Measurements from ENCODE around the gene GRK1. TPM values are rescaled to one million over a fixed set of nuclear protein-coding genes. Genes with fewer than 3 reads are reported as not detected.

The GRK1 gene
- total RNA-seq, 1 experiment from 2014 or later = not detected

- H3K36me3 Mint-ChIP-seq (ENCODE audit: insufficient read depth, unreplicated experiment) = peaks cover 6% of the 10 kb centered on the region
- no TSS peak for BruUV-seq (replicated peaks)
- peaks cover 9% of the 10 kb centered on the region for H3K9me3 Mint-ChIP-seq (ENCODE audit: unreplicated experiment)
- no peak for TF ChIP-seq CTCF (IDR thresholded peaks at IDR 0.05; ENCODE audit: unreplicated experiment)
- CTCF ChIA-PET = interaction anchor here (0.6 to 1.8 kb wide), 2 partner anchors 52 to 216 kb away, joined by 3 to 8 read pairs; no protein-coding TSS in a partner anchor
- H3K27me3 Mint-ChIP-seq (ENCODE audit: insufficient read depth, unreplicated experiment) = no peaks in the 10 kb centered on the region
- DNase-seq (ENCODE audit: unreplicated experiment) = no peak
- no peaks in the 10 kb centered on the region for H3K4me1 Mint-ChIP-seq (ENCODE audit: insufficient read depth, unreplicated experiment)
- H3K4me3 Mint-ChIP-seq (ENCODE audit: unreplicated experiment) = no peak overlapping the region
- POLR2A ChIA-PET = no interaction called here
- intact Hi-C loops (cut with micrococcal nuclease) = no loop called here
- H3K27ac Mint-ChIP-seq (ENCODE audit: low read depth, unreplicated experiment) = no peak overlapping the region
Measured at GRCh38 chr13:113672002-113672651, 5.1 kb downstream of the GRK1 start.

GRCh38 chr13:113722921-113723320 is 55.9 kb downstream of the GRK1 start:
- no TSS peak for BruUV-seq (replicated peaks)
- Mint-ChIP-seq H3K27ac (ENCODE audit: low read depth, unreplicated experiment) (no peak overlapping the region), H3K9me3 (ENCODE audit: unreplicated experiment) (no peaks in the 10 kb centered on the region), H3K4me3 (ENCODE audit: unreplicated experiment) (no peak overlapping the region), H3K27me3 (ENCODE audit: insufficient read depth, unreplicated experiment) (no peaks in the 10 kb centered on the region), H3K36me3 (ENCODE audit: insufficient read depth, unreplicated experiment) (no peaks in the 10 kb centered on the region), H3K4me1 (ENCODE audit: insufficient read depth, unreplicated experiment) (no peaks in the 10 kb centered on the region)
- no peak for DNase-seq (ENCODE audit: unreplicated experiment)
- no peak for TF ChIP-seq CTCF (IDR thresholded peaks at IDR 0.05; ENCODE audit: unreplicated experiment)
- ChIA-PET POLR2A (no interaction called here), CTCF (no interaction called here)
- intact Hi-C loops (cut with micrococcal nuclease) = no loop called here

- no peak for DNase-seq (ENCODE audit: unreplicated experiment)
- peaks cover 2% of the 10 kb centered on the region for H3K4me1 Mint-ChIP-seq (ENCODE audit: insufficient read depth, unreplicated experiment)
- BruUV-seq (replicated peaks) = no TSS peak
- intact Hi-C loops (cut with micrococcal nuclease) = no loop called here
- peaks cover 5% of the 10 kb centered on the region for H3K27me3 Mint-ChIP-seq (ENCODE audit: insufficient read depth, unreplicated experiment)
- ChIA-PET POLR2A (interaction anchor here (0.7 kb wide), 1 partner anchor 60 kb away, joined by 3 read pairs; no protein-coding TSS in a partner anchor), CTCF (no interaction called here)
- H3K9me3 Mint-ChIP-seq (ENCODE audit: unreplicated experiment) = no peaks in the 10 kb centered on the region
- no peak overlapping the region for H3K4me3 Mint-ChIP-seq (ENCODE audit: unreplicated experiment)
- H3K27ac Mint-ChIP-seq (ENCODE audit: low read depth, unreplicated experiment) = no peak overlapping the region
- no peak for TF ChIP-seq CTCF (IDR thresholded peaks at IDR 0.05; ENCODE audit: unreplicated experiment)
- no peaks in the 10 kb centered on the region for H3K36me3 Mint-ChIP-seq (ENCODE audit: insufficient read depth, unreplicated experiment)
Measured at GRCh38 chr13:113723410-113724015, 56.5 kb downstream of the GRK1 start.

- Mint-ChIP-seq H3K27ac (ENCODE audit: low read depth, unreplicated experiment) (no peak overlapping the region), H3K36me3 (ENCODE audit: insufficient read depth, unreplicated experiment) (no peaks in the 10 kb centered on the region), H3K4me3 (ENCODE audit: unreplicated experiment) (no peak overlapping the region), H3K27me3 (ENCODE audit: insufficient read depth, unreplicated experiment) (peaks cover 12% of the 10 kb centered on the region), H3K9me3 (ENCODE audit: unreplicated experiment) (no peaks in the 10 kb centered on the region), H3K4me1 (ENCODE audit: insufficient read depth, unreplicated experiment) (peaks cover 9% of the 10 kb centered on the region)
- TF ChIP-seq CTCF (IDR thresholded peaks at IDR 0.05; ENCODE audit: unreplicated experiment) = no peak
- DNase-seq (ENCODE audit: unreplicated experiment) = no peak
- no TSS peak for BruUV-seq (replicated peaks)
- intact Hi-C loops (cut with micrococcal nuclease) = no loop called here
- ChIA-PET CTCF (interaction anchor here (1.0 to 1.4 kb wide), 4 partner anchors 11 to 58 kb away, joined by 3 to 8 read pairs (median 4); no protein-coding TSS in a partner anchor), POLR2A (interaction anchor here (0.7 kb wide), 1 partner anchor 59 kb away, joined by 3 read pairs; no protein-coding TSS in a partner anchor)
Measured at GRCh38 chr13:113724016-113724758, 57.2 kb downstream of the GRK1 start.
